ENCODE data around the gene NRXN3. TPM values are rescaled to one million over a fixed set of nuclear protein-coding genes. Genes with fewer than 3 reads are reported as not detected.

The NRXN3 gene
- total RNA-seq, 1 experiment from 2014 or later: not detected

GRCh38 chr14:79511146-79511545, 1341.0 kb downstream of the NRXN3 start:
- no TSS peak for BruUV-seq (replicated peaks)
- H3K79me2 ChIP-seq (ENCODE audit: low read depth): no peaks in the 10 kb centered on the region
- no peak overlapping the region for H2AFZ ChIP-seq
- H3K4me1 ChIP-seq (replicated peaks; ENCODE audit: insufficient read depth): no peaks in the 10 kb centered on the region
- no peak for DNase-seq
- TF ChIP-seq EZH2 (IDR thresholded peaks at IDR 0.05; ENCODE audit: low read depth) (no peak), CTCF (conservative IDR thresholded peaks at IDR 0.05) (no peak)
- no peak overlapping the region for H3K4me3 ChIP-seq
- no peaks in the 10 kb centered on the region for H3K27me3 ChIP-seq (ENCODE audit: insufficient read depth, low read depth)
- intact Hi-C loops (cut with micrococcal nuclease; ENCODE audit: unreplicated experiment): no loop called here
- H3K36me3 ChIP-seq (ENCODE audit: low read depth): no peaks in the 10 kb centered on the region
- H3K4me2 ChIP-seq: no peak overlapping the region
- no peaks in the 10 kb centered on the region for H3K9me2 ChIP-seq (ENCODE audit: insufficient read depth)
- no peaks in the 10 kb centered on the region for H4K20me1 ChIP-seq (ENCODE audit: insufficient read depth)
- H3F3A ChIP-seq (ENCODE audit: insufficient read depth, low read depth): no peaks in the 10 kb centered on the region
- no peaks in the 10 kb centered on the region for H3K9me3 ChIP-seq (ENCODE audit: insufficient read depth, low read depth)
- POLR2A ChIA-PET (ENCODE audit: unreplicated experiment): no interaction called here
- CTCF ChIA-PET: no interaction called here
- H3K27ac ChIP-seq: no peak overlapping the region

GRCh38 chr14:79513446-79513845, 1343.3 kb downstream of the NRXN3 start:
- Histone ChIP-seq H3K79me2 (ENCODE audit: low read depth) (no peaks in the 10 kb centered on the region), H3K4me3 (no peak overlapping the region), H2AFZ (no peak overlapping the region), H3K9me3 (ENCODE audit: insufficient read depth, low read depth) (no peaks in the 10 kb centered on the region), H3K9me2 (ENCODE audit: insufficient read depth) (no peaks in the 10 kb centered on the region), H3F3A (ENCODE audit: insufficient read depth, low read depth) (no peaks in the 10 kb centered on the region), H4K20me1 (ENCODE audit: insufficient read depth) (no peaks in the 10 kb centered on the region), H3K27ac (no peak overlapping the region), H3K36me3 (ENCODE audit: low read depth) (no peaks in the 10 kb centered on the region), H3K4me1 (replicated peaks; ENCODE audit: insufficient read depth) (no peaks in the 10 kb centered on the region), H3K27me3 (ENCODE audit: insufficient read depth, low read depth) (no peaks in the 10 kb centered on the region), H3K4me2 (no peak overlapping the region)
- TF ChIP-seq CTCF (conservative IDR thresholded peaks at IDR 0.05) (no peak), EZH2 (IDR thresholded peaks at IDR 0.05; ENCODE audit: low read depth) (no peak)
- intact Hi-C loops (cut with micrococcal nuclease; ENCODE audit: unreplicated experiment): no loop called here
- BruUV-seq (replicated peaks): no TSS peak
- no peak for DNase-seq
- ChIA-PET POLR2A (ENCODE audit: unreplicated experiment) (no interaction called here), CTCF (no interaction called here)

- Histone ChIP-seq H3F3A (ENCODE audit: insufficient read depth, low read depth) (no peaks in the 10 kb centered on the region), H3K79me2 (ENCODE audit: low read depth) (no peaks in the 10 kb centered on the region), H3K4me3 (no peak overlapping the region), H4K20me1 (ENCODE audit: insufficient read depth) (no peaks in the 10 kb centered on the region), H3K36me3 (ENCODE audit: low read depth) (no peaks in the 10 kb centered on the region), H3K4me2 (no peak overlapping the region), H3K9me2 (ENCODE audit: insufficient read depth) (no peaks in the 10 kb centered on the region), H3K4me1 (replicated peaks; ENCODE audit: insufficient read depth) (no peaks in the 10 kb centered on the region), H2AFZ (no peak overlapping the region), H3K9me3 (ENCODE audit: insufficient read depth, low read depth) (no peaks in the 10 kb centered on the region), H3K27ac (no peak overlapping the region), H3K27me3 (ENCODE audit: insufficient read depth, low read depth) (no peaks in the 10 kb centered on the region)
- TF ChIP-seq EZH2 (IDR thresholded peaks at IDR 0.05; ENCODE audit: low read depth): no peak
- no peak for TF ChIP-seq CTCF (conservative IDR thresholded peaks at IDR 0.05)
- CTCF ChIA-PET: interaction anchor here (0.6 kb wide), 1 partner anchor 448 kb away, joined by 3 read pairs; no protein-coding TSS in a partner anchor
- no peak for DNase-seq
- no TSS peak for BruUV-seq (replicated peaks)
- intact Hi-C loops (cut with micrococcal nuclease; ENCODE audit: unreplicated experiment): no loop called here
- POLR2A ChIA-PET (ENCODE audit: unreplicated experiment): no interaction called here
These were observed 1344.5 kb downstream of the NRXN3 start for GRCh38 chr14:79514700-79515099.

All from PC-9 (cell line).